ENCODE measurements around the gene NCKAP5.

NCKAP5 gene

DNA sequence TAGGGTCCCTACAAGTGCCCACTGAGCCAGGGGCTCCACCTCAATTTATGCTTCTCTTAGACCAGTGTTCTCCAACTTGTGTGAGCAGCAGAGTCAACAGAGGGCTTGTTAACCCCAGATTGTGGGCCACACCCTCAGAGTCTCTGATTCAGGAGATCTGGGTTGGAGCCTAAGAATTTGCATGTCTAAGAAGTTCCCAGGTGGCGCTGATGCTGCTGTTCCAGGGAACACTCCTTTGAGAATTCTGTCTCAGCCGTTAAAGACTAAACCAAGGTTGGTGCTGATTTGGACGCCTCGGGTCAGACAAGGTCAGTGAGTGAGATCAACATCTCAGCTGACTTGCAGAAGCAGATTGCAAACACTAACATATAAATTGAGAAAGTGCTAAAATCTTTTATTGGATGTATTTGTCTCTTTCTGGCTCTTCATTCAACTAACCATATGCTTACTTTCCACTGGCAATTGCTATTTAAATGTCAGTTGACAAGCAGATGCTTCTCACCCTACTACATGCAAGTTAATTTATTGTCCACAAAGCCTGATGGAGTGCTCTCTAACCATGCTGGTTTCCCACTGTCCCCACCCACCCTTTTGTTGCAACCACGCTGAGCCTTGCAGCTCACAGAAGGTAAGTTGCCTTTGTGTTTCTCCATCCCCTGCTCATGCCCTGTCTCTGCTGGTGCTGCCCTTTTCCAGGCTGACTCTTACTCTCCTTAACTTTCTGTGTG lies 929.8 kb downstream of the NCKAP5 start:
- DNase-seq = no peak

GRCh38 chr2:132636346-132636745 lies 931.9 kb downstream of the NCKAP5 start:
- DNase-seq = no peak

DNA sequence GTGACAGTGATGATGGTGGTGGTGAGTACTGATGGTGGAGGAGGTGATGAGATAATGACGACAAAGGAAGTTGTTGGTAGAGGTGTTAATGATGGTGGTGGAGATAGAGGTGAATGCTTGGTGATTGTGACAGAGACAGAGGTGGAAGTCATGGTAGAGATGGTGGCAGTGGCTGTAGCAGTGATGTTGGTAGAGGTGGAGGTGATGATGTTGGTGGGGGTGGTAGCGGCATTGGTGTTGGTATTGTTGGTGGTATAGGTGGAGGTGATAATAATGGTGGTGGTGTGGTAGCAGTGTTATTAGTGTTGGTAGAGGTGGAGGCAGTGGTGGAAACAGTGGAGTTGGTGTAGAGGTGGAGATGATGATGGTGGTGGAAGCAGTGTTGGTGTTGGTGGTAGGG lies 934.6 kb downstream of the NCKAP5 start:
- no peak for DNase-seq

GRCh38 chr2:132632000-132632649 lies 936.1 kb downstream of the NCKAP5 start:
- no peak for DNase-seq

DNA sequence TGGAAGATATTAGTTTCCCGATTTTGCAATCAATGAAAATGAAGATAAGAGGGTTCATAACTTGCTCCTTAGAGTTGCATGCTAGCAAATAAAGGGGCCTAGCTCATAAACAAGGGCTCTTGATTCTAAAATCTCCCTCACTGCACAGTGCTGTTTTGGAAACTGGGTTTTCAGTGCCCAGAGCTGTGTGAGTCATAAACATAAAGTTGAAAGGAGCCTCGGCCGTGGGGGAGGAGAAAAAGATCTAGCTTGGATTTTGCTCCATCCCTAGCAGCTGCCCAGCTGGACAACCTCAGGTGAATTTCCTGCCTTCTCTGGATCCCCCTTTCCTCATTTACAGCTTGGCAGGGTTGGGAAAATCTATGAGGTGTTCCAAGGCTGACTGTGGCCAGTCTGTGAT lies 940.7 kb downstream of the NCKAP5 start:
- no peak for DNase-seq

- no peak for DNase-seq
Measured at GRCh38 chr2:132623096-132623839, 945.0 kb downstream of the NCKAP5 start.
